Adrenal gland (tissue), 5 donors: Measurements from ENCODE around the gene SMNDC1.

ENCODE experiments used
- POLR2A ChIP-seq, 2 donors: fragments of 450-650 bp; IDR thresholded peaks; one replicate each; pipeline ENCODE4 v1.6.1; 2017; ENCODE audit warnings: antibody characterized with exemption in 2 of 2, mild to moderate bottlenecking in 2 of 2, moderate library complexity in 1 of 2
- TF ChIP-seq, protein P1 (sequence below), 6 experiments: fragments of 450-650 bp in 4 of 6; fragments of 200-600 bp in 2 of 6; sonication (generic) in 1 of 6; IDR thresholded peaks; 1 replicate in 5 of 6; 2 replicates in 1 of 6; pipeline versions ENCODE4 v1.5.1 to v1.8.0; 2016 to 2021; ENCODE audit warnings: antibody characterized with exemption in 6 of 6, mild to moderate bottlenecking in 2 of 6, moderate library complexity in 1 of 6
- donor health status: DM: no; HTN: no; CAD: no.

- TF ChIP-seq, protein P1, sequence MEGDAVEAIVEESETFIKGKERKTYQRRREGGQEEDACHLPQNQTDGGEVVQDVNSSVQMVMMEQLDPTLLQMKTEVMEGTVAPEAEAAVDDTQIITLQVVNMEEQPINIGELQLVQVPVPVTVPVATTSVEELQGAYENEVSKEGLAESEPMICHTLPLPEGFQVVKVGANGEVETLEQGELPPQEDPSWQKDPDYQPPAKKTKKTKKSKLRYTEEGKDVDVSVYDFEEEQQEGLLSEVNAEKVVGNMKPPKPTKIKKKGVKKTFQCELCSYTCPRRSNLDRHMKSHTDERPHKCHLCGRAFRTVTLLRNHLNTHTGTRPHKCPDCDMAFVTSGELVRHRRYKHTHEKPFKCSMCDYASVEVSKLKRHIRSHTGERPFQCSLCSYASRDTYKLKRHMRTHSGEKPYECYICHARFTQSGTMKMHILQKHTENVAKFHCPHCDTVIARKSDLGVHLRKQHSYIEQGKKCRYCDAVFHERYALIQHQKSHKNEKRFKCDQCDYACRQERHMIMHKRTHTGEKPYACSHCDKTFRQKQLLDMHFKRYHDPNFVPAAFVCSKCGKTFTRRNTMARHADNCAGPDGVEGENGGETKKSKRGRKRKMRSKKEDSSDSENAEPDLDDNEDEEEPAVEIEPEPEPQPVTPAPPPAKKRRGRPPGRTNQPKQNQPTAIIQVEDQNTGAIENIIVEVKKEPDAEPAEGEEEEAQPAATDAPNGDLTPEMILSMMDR (IDR thresholded peaks at IDR 0.05): no peak
- no peak for TF ChIP-seq POLR2A (IDR thresholded peaks at IDR 0.05)
These were observed 45.4 kb downstream of the SMNDC1 start for GRCh38 chr10:110259317-110259716.
